GM10248 (cell line): ENCODE data around the gene DYNLT4.
"Not testable (repeated sequence)": the region's sequence is repeated elsewhere in the genome, so short reads cannot be mapped to it uniquely, and the experiment has no call there.

Experiments
- CTCF ChIA-PET: fragments of 300-600 bp; sonication (Branson Sonifier 250); formaldehyde crosslinking; extraction: SDS; loops from one replicate; lab custom pipeline; 2021; ENCODE audit warnings: antibody characterized with exemption; lab: Yijun Ruan, JAX
- POLR2A ChIA-PET: fragments of 350-650 bp; sonication (Branson Sonifier 250); formaldehyde crosslinking; extraction: SDS; loops from one replicate; lab custom pipeline; 2020; ENCODE audit warnings: antibody characterized with exemption; lab: Yijun Ruan, JAX
- DNase-seq: peaks from one replicate; pipeline ENCODE4 v3.0.0; 2012; ENCODE audit errors: extremely low spot score
- CTCF ChIP-seq: IDR thresholded peaks from 2 replicates; pipeline ENCODE4 v1.5.1; 2012; ENCODE audit warnings: mild to moderate bottlenecking, low read depth; ENCODE audit errors: extremely low read depth, missing control alignments, control extremely low read depth

The DYNLT4 gene

GRCh38 chr1:44819196-44819607 lies 12.1 kb upstream of the DYNLT4 start:
- TF ChIP-seq CTCF = no peak
- CTCF ChIA-PET = interaction anchor here (0.9 to 5.4 kb wide), 13 partner anchors 11 to 706 kb away, joined by 3 to 42 read pairs (median 5); partner anchors contain the start of genes BTBD19, DYNLT4, PLK3 and RNU5D-1
- POLR2A ChIA-PET = interaction anchor here (0.5 to 5.5 kb wide), 40 partner anchors 11 to 1442 kb away, joined by 3 to 120 read pairs (median 5); partner anchors contain the start of genes ARMH1, BEST4, BTBD19 and DYNLT4
- no peak for DNase-seq

- ChIA-PET CTCF (interaction anchor here (0.7 to 5.4 kb wide), 9 partner anchors 9 to 96 kb away, joined by 3 to 42 read pairs (median 7); partner anchors contain the start of genes BTBD19, DYNLT4, PLK3 and RNU5D-1), POLR2A (interaction anchor here (0.6 to 5.5 kb wide), 11 partner anchors 9 to 519 kb away, joined by 3 to 120 read pairs (median 9); partner anchors contain the start of genes ARMH1, BEST4, BTBD19 and DYNLT4)
- TF ChIP-seq CTCF = no peak
Observed at GRCh38 chr1:44817771-44818495, 10.8 kb upstream of the DYNLT4 start.

GRCh38 chr1:44817307-44817706 lies 10.2 kb upstream of the DYNLT4 start:
- CTCF ChIA-PET = interaction anchor here (1.7 to 5.4 kb wide), 5 partner anchors 9 to 86 kb away, joined by 6 to 42 read pairs (median 8); partner anchors contain the start of genes BTBD19, DYNLT4, PLK3 and RNU5D-1

More at GRCh38 chr1:44817771-44818495, 10.8 kb upstream of the DYNLT4 start:
- no peak for DNase-seq

GRCh38 chr1:44815926-44816325 lies 8.8 kb upstream of the DYNLT4 start:
- CTCF ChIA-PET = interaction anchor here (1.8 to 2.3 kb wide), 2 partner anchors 16 to 20 kb away, joined by 4 to 10 read pairs; partner anchors contain the start of gene PLK3
- not testable (repeated sequence) for DNase-seq
- POLR2A ChIA-PET = interaction anchor here (1.0 to 1.2 kb wide), 2 partner anchors 16 to 40 kb away, joined by 3 to 5 read pairs; partner anchors contain the start of gene RPS8

More at GRCh38 chr1:44817307-44817706, 10.2 kb upstream of the DYNLT4 start:
- POLR2A ChIA-PET = interaction anchor here (0.6 to 5.5 kb wide), 5 partner anchors 9 to 96 kb away, joined by 5 to 120 read pairs (median 57); partner anchors contain the start of genes BTBD19, DYNLT4, PLK3 and RPS8
- no peak for TF ChIP-seq CTCF
- no peak for DNase-seq

GRCh38 chr1:44812822-44813543 lies 5.8 kb upstream of the DYNLT4 start:
- DNase-seq = no peak
- TF ChIP-seq CTCF = no peak
- ChIA-PET CTCF (interaction anchor here (1.3 to 2.9 kb wide), 2 partner anchors 13 to 29 kb away, joined by 3 to 9 read pairs; partner anchors contain the start of gene PLK3), POLR2A (interaction anchor here (0.6 to 2.0 kb wide), 4 partner anchors 10 to 105 kb away, joined by 3 to 7 read pairs (median 6); partner anchors contain the start of gene PLK3)

GRCh38 chr1:44811234-44811633 lies 4.1 kb upstream of the DYNLT4 start:
- TF ChIP-seq CTCF = no peak
- ChIA-PET POLR2A (interaction anchor here (0.7 to 7.7 kb wide), 2 partner anchors 8 to 760 kb away, joined by 5 to 120 read pairs; no protein-coding TSS in a partner anchor), CTCF (interaction anchor here (2.9 to 3.8 kb wide), 2 partner anchors 11 to 81 kb away, joined by 9 to 21 read pairs; partner anchors contain the start of genes PLK3 and RNU5D-1)

GRCh38 chr1:44810762-44811105 lies 3.6 kb upstream of the DYNLT4 start:
- ChIA-PET CTCF (interaction anchor here (2.9 to 4.3 kb wide), 4 partner anchors 9 to 81 kb away, joined by 9 to 42 read pairs (median 21); partner anchors contain the start of genes PLK3 and RNU5D-1), POLR2A (interaction anchor here (0.7 to 7.7 kb wide), 3 partner anchors 9 to 761 kb away, joined by 5 to 120 read pairs (median 26); no protein-coding TSS in a partner anchor)
- not testable (repeated sequence) for DNase-seq

More at GRCh38 chr1:44811234-44811633, 4.1 kb upstream of the DYNLT4 start:
- no peak for DNase-seq
